BLaER1 (cell line): ENCODE results near the gene B4GALT7.

Experiments
- H3K27ac ChIP-seq: shearing (Covaris generic); formaldehyde crosslinking; 2 replicates; pipeline ENCODE4 v1.8.1; 2022
- H3K27me3 ChIP-seq: shearing (Covaris generic); formaldehyde crosslinking; 2 replicates; pipeline ENCODE4 v1.8.1; 2022
- H3K36me3 ChIP-seq: shearing (Covaris generic); formaldehyde crosslinking; 2 replicates; pipeline ENCODE4 v1.8.1; 2022
- H3K4me1 ChIP-seq: shearing (Covaris generic); formaldehyde crosslinking; 2 replicates; pipeline ENCODE4 v1.8.1; 2022
- H3K4me2 ChIP-seq: shearing (Covaris generic); formaldehyde crosslinking; 2 replicates; pipeline ENCODE4 v1.8.1; 2022
- H3K4me3 ChIP-seq: shearing (Covaris generic); formaldehyde crosslinking; 2 replicates; pipeline ENCODE4 v1.8.1; 2022
- H3K9ac ChIP-seq: shearing (Covaris generic); formaldehyde crosslinking; 2 replicates; pipeline ENCODE4 v1.8.1; 2022
- H3K9me3 ChIP-seq: shearing (Covaris generic); formaldehyde crosslinking; 2 replicates; pipeline ENCODE4 v1.8.1; 2022
- H4K20me1 ChIP-seq: shearing (Covaris generic); formaldehyde crosslinking; 2 replicates; pipeline ENCODE4 v1.8.1; 2022
- Cebpa-rat ChIP-seq: shearing (Covaris generic); IDR thresholded peaks from 2 replicates; pipeline ENCODE4 v1.8.1; 2022

Gene B4GALT7

GRCh38 chr5:177565046-177565445 is 34.9 kb upstream of the B4GALT7 start:
- no peaks in the 10 kb centered on the region for H4K20me1 ChIP-seq
- no peaks in the 10 kb centered on the region for H3K36me3 ChIP-seq
- no peaks in the 10 kb centered on the region for H3K4me1 ChIP-seq
- no peak for TF ChIP-seq Cebpa-rat
- H3K4me3 ChIP-seq: no peak overlapping the region
- H3K27me3 ChIP-seq: no peaks in the 10 kb centered on the region
- H3K9ac ChIP-seq: no peak overlapping the region
- no peak overlapping the region for H3K4me2 ChIP-seq
- no peak overlapping the region for H3K27ac ChIP-seq
- peaks cover 15% of the 10 kb centered on the region; the same call in 1 of the 2 replicates for H3K9me3 ChIP-seq

- Histone ChIP-seq H3K27me3 (no peaks in the 10 kb centered on the region), H3K9me3 (no peaks in the 10 kb centered on the region), H3K4me3 (no peak overlapping the region), H3K9ac (no peak overlapping the region), H3K36me3 (no peaks in the 10 kb centered on the region), H4K20me1 (no peaks in the 10 kb centered on the region), H3K27ac (no peak overlapping the region), H3K4me1 (no peaks in the 10 kb centered on the region), H3K4me2 (no peak overlapping the region)
- no peak for TF ChIP-seq Cebpa-rat
These were observed 31.6 kb upstream of the B4GALT7 start for GRCh38 chr5:177568326-177568725.

GRCh38 chr5:177569894-177570293 is 30.0 kb upstream of the B4GALT7 start:
- no peaks in the 10 kb centered on the region for H4K20me1 ChIP-seq
- H3K4me3 ChIP-seq: no peak overlapping the region
- H3K4me2 ChIP-seq: no peak overlapping the region
- no peaks in the 10 kb centered on the region for H3K4me1 ChIP-seq
- H3K9me3 ChIP-seq: no peaks in the 10 kb centered on the region
- no peak for TF ChIP-seq Cebpa-rat
- H3K9ac ChIP-seq: no peak overlapping the region
- H3K27ac ChIP-seq: no peak overlapping the region
- no peaks in the 10 kb centered on the region for H3K36me3 ChIP-seq
- H3K27me3 ChIP-seq: no peaks in the 10 kb centered on the region

GRCh38 chr5:177575488-177575887 is 24.4 kb upstream of the B4GALT7 start:
- H3K9me3 ChIP-seq: no peaks in the 10 kb centered on the region
- no peak overlapping the region for H3K4me3 ChIP-seq
- no peaks in the 10 kb centered on the region for H3K36me3 ChIP-seq
- H3K27ac ChIP-seq: no peak overlapping the region
- H3K27me3 ChIP-seq: no peaks in the 10 kb centered on the region
- H4K20me1 ChIP-seq: no peaks in the 10 kb centered on the region
- no peak overlapping the region for H3K9ac ChIP-seq
- no peaks in the 10 kb centered on the region for H3K4me1 ChIP-seq
- TF ChIP-seq Cebpa-rat: no peak
- no peak overlapping the region for H3K4me2 ChIP-seq

- Histone ChIP-seq H3K27me3 (no peaks in the 10 kb centered on the region), H3K9me3 (no peaks in the 10 kb centered on the region), H3K9ac (no peak overlapping the region), H3K4me3 (no peak overlapping the region), H3K4me1 (no peaks in the 10 kb centered on the region), H4K20me1 (no peaks in the 10 kb centered on the region), H3K27ac (no peak overlapping the region), H3K4me2 (no peak overlapping the region), H3K36me3 (no peaks in the 10 kb centered on the region)
- no peak for TF ChIP-seq Cebpa-rat
These were observed 23.8 kb upstream of the B4GALT7 start for GRCh38 chr5:177576169-177576568.

- Histone ChIP-seq H3K4me1 (no peaks in the 10 kb centered on the region), H3K9me3 (no peaks in the 10 kb centered on the region), H3K27ac (no peak overlapping the region), H3K4me2 (no peak overlapping the region), H3K4me3 (no peak overlapping the region), H3K27me3 (no peaks in the 10 kb centered on the region), H4K20me1 (no peaks in the 10 kb centered on the region), H3K36me3 (no peaks in the 10 kb centered on the region), H3K9ac (no peak overlapping the region)
- no peak for TF ChIP-seq Cebpa-rat
These were observed 21.6 kb upstream of the B4GALT7 start for GRCh38 chr5:177578316-177578715.

- H3K9me3 ChIP-seq: no peaks in the 10 kb centered on the region
- H3K36me3 ChIP-seq: peaks cover 2% of the 10 kb centered on the region
- TF ChIP-seq Cebpa-rat: no peak
- H3K4me3 ChIP-seq: no peak overlapping the region
- peaks cover 13% of the 10 kb centered on the region for H3K4me1 ChIP-seq
- no peak overlapping the region for H3K9ac ChIP-seq
- H3K27ac ChIP-seq: no peak overlapping the region
- no peak overlapping the region for H3K4me2 ChIP-seq
- H4K20me1 ChIP-seq: peaks cover 12% of the 10 kb centered on the region
- H3K27me3 ChIP-seq: no peaks in the 10 kb centered on the region
These were observed 11.5 kb upstream of the B4GALT7 start for GRCh38 chr5:177588413-177588909.

- no peak for TF ChIP-seq Cebpa-rat
- no peak overlapping the region for H3K4me3 ChIP-seq
These were observed 9.5 kb upstream of the B4GALT7 start for GRCh38 chr5:177590406-177590805.

GRCh38 chr5:177591690-177592009 is 8.3 kb upstream of the B4GALT7 start:
- H3K4me3 ChIP-seq: peak overlapping the region; percentile 84
- H3K4me1 ChIP-seq: peaks cover 18% of the 10 kb centered on the region
- no peak overlapping the region for H3K27ac ChIP-seq
- peaks cover 36% of the 10 kb centered on the region for H4K20me1 ChIP-seq
- peaks cover 34% of the 10 kb centered on the region for H3K36me3 ChIP-seq
- no peaks in the 10 kb centered on the region for H3K9me3 ChIP-seq
- H3K4me2 ChIP-seq: peak overlapping the region; percentile 77
- no peak for TF ChIP-seq Cebpa-rat
- H3K27me3 ChIP-seq: no peaks in the 10 kb centered on the region
- peak overlapping the region; percentile 91; the same call in 1 of the 2 replicates for H3K9ac ChIP-seq

More at GRCh38 chr5:177590406-177590805, 9.5 kb upstream of the B4GALT7 start:
- Histone ChIP-seq H3K9ac (no peak overlapping the region), H3K9me3 (no peaks in the 10 kb centered on the region), H3K4me1 (peaks cover 18% of the 10 kb centered on the region), H3K27ac (no peak overlapping the region), H3K27me3 (no peaks in the 10 kb centered on the region), H3K4me2 (no peak overlapping the region), H4K20me1 (peaks cover 32% of the 10 kb centered on the region), H3K36me3 (peaks cover 22% of the 10 kb centered on the region)

GRCh38 chr5:177592010-177592834 is 7.7 kb upstream of the B4GALT7 start, which contains the start of gene TMED9:
Gene TMED9 (plus strand): TSS chr5:177592203. CDS start chr5:177592215, 12 bp downstream.
- Histone ChIP-seq H3K4me1 (peaks cover 18% of the 10 kb centered on the region), H3K27me3 (no peaks in the 10 kb centered on the region), H3K4me2 (peak within 1 kb of the TSS; percentile 77), H3K27ac (peak within 1 kb of the TSS; percentile 88), H3K9ac (peak within 1 kb of the TSS; percentile 91), H3K9me3 (no peaks in the 10 kb centered on the region), H3K4me3 (peak within 1 kb of the TSS; percentile 84), H3K36me3 (peaks cover 39% of the 10 kb centered on the region), H4K20me1 (peaks cover 36% of the 10 kb centered on the region)
- TF ChIP-seq Cebpa-rat: no peak
